ENCODE data around the gene FBRSL1. TPM values are rescaled to one million over a fixed set of nuclear protein-coding genes. Genes with fewer than 3 reads are reported as not detected.
A peak's percentile ranks its signal among the peaks of the same experiment; 100 is the strongest.

Gene FBRSL1
- total RNA-seq, 1 experiment from 2014 or later, result 9.8 TPM

- no peak for DNase-seq (ENCODE audit: low read depth)
Measured at GRCh38 chr12:132541200-132541599, 51.2 kb downstream of the FBRSL1 start.

- DNase-seq (ENCODE audit: low read depth), result no peak
Measured at GRCh38 chr12:132541996-132542395, 52.0 kb downstream of the FBRSL1 start.

GRCh38 chr12:132542661-132543060 is 52.7 kb downstream of the FBRSL1 start:
- DNase-seq (ENCODE audit: low read depth), result no peak

DNA sequence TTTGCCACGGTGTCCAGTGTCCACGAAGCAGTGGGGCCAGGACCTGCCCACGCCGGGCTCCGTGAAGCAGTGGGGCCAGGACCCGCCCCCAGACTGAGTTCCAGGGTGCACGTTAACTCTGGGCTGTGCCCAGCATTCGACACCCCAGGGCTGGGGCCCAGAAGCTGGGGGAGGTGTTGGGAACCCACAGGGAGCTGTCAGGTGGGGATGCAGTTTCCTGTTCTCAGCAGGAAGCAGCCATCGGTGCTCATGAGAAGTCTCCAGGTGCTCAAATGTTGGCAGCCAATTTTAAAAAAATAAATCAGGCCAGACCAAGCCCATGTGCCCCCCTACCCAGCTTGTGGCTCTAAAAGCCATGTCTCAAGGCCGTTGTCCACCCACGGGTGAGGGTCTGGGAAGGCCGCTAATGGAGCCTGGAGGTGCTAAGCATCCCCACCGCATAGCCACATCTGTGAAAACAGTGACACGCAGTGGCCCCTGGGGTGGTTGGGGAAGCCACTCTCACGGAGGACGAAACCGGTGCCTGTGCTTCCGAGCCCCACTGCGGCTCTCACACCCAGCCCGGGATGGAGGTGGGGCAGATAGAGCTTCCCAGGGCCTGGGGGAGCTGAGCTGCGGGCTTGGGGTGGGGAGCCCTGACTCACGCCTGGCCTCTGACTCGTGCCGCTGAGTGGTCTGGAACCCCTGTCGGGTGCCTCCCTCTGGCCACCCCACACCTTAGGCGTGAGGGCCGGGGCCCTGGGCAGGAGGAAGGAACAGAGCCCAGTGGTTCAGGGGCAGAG is 53.5 kb downstream of the FBRSL1 start:
- no peak for DNase-seq (ENCODE audit: low read depth)

DNA sequence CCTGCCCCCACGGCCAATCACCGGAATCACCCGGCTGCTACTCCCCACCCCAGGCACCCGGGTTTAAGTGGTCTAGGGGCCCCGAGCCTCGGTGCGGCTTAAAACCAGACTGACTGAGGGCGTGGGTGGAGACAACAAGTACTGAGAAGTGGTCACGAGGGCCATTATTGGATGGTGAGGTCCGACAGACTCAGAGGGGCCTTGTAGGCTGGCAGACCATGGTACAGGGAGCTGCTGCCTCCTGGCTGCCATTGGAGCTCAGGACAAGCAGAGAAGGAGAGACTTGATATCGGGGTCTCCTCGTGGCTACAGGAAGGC is 54.1 kb downstream of the FBRSL1 start:
- DNase-seq (ENCODE audit: low read depth), result no peak

DNA sequence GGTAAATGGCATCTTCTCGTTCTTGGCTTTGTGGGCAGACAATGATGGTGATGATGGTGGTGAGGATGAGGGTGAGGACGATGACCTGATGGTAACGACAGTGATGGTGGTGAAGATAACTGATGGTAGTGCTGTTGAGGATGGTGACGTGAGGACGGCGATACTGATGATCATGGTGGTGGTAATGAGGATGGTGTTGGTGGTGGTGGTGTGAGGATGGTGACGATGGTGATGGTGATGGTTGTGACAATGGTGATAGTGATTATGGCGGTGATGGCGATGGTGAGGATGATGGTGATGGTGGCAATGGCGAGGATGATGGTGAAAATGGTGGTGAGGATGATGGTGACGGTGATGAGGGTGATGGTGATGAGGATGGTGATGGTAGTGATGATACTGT is 54.5 kb downstream of the FBRSL1 start:
- DNase-seq (ENCODE audit: low read depth), result no peak

- DNase-seq (ENCODE audit: low read depth), result no peak
Measured at GRCh38 chr12:132545164-132545953, 55.4 kb downstream of the FBRSL1 start.

- no peak for DNase-seq (ENCODE audit: low read depth)
Measured at GRCh38 chr12:132545955-132546354, 56.0 kb downstream of the FBRSL1 start.

- no peak for DNase-seq (ENCODE audit: low read depth)
Measured at GRCh38 chr12:132546647-132547046, 56.7 kb downstream of the FBRSL1 start.

GRCh38 chr12:132547205-132547740 is 57.3 kb downstream of the FBRSL1 start:
- no peak for DNase-seq (ENCODE audit: low read depth)

GRCh38 chr12:132548430-132549058 is 58.6 kb downstream of the FBRSL1 start:
- no peak for DNase-seq (ENCODE audit: low read depth)

GRCh38 chr12:132549059-132549458 is 59.1 kb downstream of the FBRSL1 start:
- no peak for DNase-seq (ENCODE audit: low read depth)

- no peak for DNase-seq (ENCODE audit: low read depth)
Measured at GRCh38 chr12:132550014-132550802, 60.3 kb downstream of the FBRSL1 start.

DNA sequence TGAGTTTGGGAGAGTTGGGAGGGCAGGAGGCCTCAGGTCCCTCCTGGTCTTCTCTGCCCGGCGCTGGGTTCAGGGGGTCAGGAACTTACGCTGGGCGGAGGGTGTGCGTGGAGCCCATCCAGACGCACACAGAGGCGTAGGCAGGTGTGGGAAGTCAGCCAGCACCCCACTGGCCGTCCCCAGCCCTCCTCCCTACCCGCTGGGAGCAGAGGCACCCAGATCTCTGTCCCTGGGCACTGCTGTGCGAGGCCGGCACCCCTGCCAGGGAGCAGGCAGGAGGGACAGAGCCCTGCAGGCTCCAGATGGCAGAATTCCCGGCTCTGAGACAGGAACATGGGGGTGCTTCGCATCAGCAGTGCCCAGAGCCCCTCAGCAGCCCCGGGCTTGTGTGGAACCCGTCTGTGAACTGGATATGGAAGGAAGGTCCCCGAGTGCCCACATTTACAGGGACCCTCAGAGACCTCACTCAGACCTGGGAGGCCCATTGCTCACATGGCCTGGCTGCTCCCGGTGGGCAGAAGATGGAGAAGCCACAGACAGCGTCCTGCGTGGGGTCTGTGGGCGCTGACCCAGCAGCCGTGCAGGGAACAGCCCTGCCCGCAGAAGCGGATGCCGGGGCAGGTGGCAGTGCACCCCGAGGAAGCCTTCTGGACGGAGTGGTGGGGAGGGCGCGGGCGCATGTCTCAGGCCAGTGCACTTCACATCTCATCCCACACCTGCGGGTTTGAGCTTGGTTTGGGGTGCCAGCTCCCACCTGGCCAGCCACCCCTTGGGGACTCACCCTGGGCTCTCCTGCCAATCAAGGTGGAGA is 61.1 kb downstream of the FBRSL1 start:
- no peak for DNase-seq (ENCODE audit: low read depth)

DNA sequence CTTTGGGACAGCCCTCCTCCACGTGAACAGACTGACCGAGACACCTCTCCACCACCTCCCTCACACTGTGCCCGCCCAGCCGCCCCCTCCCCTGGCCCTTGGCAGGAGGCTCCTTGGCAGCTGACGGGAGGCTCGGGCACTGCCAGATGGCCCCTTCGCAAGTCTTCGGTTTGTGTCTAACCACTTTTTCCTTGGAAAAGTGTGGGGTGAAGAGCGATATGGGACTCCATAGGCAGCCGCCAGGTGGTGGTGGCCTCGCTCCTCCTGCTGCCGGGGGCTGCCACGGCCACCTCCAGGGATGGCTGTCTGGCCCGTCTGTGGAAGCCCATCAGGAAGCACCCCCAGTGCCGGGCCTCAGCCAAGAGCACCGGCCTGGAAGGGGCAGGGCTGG is 61.7 kb downstream of the FBRSL1 start:
- no peak for DNase-seq (ENCODE audit: low read depth)

DNA sequence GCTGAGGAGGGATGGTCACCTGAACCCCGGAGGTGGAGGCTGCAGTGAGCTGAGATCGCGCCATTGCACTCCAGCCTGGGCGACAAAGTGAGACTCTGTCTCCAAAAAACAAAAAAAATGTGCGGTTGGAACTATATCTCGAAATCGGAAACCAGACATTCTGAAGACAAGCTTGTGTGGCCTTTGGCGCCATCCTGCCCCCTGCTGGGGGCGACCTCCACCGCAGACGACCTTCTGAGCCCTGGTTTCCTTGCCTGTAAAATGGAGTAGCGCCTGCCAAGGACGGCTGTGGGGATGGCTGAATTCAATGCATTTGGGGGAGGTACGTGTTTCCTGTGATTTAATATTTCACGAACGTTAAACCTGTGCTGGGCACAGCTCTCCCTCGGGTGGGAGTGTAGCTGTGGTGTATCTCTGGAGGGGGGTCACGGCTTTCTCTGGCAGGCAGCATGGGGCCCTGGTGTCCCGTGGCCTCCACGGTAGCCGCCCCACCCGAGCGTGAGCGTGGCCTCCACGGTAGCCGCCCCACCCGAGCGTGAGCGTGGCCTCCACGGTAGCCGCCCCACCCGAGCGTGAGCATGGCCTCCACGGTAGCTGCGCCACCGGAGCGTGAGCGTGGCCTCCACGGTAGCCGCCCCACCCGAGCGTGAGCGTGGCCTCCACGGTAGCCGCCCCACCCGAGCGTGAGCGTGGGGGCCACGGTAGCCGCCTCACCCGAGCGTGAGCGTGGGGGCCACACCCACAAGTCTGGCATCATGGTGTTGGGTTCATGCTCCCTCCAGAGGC is 65.1 kb downstream of the FBRSL1 start:
- peak; percentile 22 for DNase-seq (ENCODE audit: low read depth)

DNA sequence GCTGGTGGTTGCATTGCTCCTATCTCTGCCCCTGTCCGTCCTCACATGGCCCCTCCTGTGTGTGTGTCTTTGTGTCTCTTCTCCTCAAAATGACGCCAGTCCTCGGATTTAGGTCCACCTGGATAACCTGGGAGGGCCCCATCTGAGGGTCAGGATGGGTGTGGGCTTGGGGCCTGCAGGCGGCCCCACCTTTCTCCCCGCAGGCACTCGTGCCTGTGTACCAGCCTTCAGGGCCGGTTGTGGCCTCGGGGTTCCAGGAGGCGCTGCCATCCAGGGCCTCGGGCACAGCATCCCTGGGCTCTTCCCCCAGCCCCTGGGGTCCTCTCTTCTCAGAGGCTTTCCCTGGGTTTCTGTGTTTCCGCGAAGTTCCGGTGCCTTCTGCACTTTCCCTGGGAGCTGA is 65.7 kb downstream of the FBRSL1 start:
- DNase-seq (ENCODE audit: low read depth), result no peak

DNA sequence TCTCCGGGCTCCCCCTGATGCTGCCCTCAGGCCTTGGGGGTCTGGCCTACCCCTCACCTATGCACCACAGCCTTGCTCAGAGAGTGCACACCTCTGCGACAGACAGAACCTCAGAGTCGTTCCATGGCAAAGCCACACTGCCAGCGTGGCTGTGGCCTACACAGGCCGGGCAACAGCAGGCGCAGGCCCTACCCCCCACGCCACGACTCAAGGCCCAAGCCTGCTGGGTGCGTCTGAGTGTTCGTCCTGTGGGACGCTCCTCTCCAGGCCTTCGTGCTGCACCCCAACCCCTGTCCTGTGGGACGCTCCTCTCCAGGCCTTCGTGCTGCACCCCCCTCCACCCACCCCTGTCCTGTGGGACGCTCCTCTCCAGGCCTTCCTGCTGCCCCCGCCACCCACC is 66.3 kb downstream of the FBRSL1 start:
- DNase-seq (ENCODE audit: low read depth), result no peak

DNA sequence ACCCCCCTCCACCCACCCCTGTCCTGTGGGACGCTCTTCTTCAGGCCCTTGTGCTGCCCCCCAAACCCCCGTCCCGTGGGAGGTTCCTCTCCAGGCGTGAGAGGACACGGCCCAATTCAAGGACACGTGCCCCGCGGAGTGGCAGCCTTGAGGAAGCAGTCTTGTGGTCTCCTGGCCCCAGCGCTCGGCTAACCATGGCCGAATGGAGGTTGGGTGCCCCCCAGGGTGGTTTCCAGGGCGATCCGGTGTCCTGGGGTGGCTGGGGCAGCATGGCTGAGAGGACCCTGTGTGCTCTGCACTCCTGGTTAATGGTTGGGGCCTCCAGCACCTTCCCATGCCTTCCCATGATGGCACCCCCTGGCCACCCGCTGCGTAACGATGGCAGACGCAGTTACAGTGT is 66.8 kb downstream of the FBRSL1 start:
- no peak for DNase-seq (ENCODE audit: low read depth)
